ENCODE data around the gene AHCYL2.
A peak's percentile ranks its signal among the peaks of the same experiment; 100 is the strongest.
"Not testable (repeated sequence)": the region's sequence is repeated elsewhere in the genome, so short reads cannot be mapped to it uniquely, and the experiment has no call there.

Gene AHCYL2

DNA sequence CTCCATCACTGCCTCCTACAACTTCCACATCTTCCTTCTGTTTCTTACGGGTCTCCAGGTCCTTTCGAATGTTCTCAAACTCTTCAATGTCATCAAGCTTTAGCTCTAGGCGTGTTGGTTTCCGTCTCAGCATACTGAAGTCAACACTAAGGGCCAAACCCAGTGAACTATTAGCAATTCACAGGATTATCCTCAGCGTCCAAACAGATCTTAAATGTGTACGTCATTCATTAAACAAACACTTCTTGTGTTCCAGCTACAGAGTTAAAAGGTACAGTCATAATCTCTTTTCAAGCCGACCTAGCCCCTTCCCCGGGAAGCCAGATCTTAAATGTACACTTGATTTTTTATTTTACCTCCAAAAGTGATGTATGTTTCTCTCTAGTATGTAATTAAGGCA lies 185.4 kb downstream of the AHCYL2 start:
- H3K27me3 ChIP-seq (ENCODE audit: low read depth); H3K36me3 ChIP-seq (replicated peaks); in situ Hi-C loops (cut with MboI; ENCODE audit: low sequenced_read_pairs); H3K4me3 ChIP-seq; DNase-seq (ENCODE audit: low spot score in 2 of 2); H3K4me1 ChIP-seq; H3K9me3 ChIP-seq: not testable (repeated sequence)

DNA sequence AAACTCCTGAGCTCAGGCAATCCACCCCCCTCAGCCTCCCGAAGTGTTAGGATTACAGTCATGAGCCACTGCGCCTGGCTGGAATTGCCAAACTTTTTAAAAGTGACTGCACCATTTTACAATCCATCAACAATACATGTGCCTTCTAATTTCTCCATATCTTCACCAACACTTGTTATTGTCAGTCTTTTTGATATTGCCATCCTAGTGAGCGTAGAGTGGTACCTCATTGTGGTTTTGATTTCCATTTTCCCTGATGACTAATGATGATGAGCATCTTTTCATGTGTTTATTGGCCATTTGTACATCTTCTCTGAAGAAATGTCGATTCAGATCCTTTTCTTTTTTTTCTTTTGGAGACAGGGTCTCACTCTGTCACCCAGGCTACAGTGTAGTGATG lies 187.7 kb downstream of the AHCYL2 start:
- Histone ChIP-seq H3K4me3 (no peak overlapping the region), H3K36me3 (replicated peaks) (no peaks in the 10 kb centered on the region; the same call in 1 of the 2 replicates), H3K27me3 (ENCODE audit: low read depth) (no peaks in the 10 kb centered on the region), H3K4me1 (no peaks in the 10 kb centered on the region), H3K9me3 (no peaks in the 10 kb centered on the region)
- no peak for DNase-seq (ENCODE audit: low spot score in 2 of 2)
- in situ Hi-C loops (cut with MboI; ENCODE audit: low sequenced_read_pairs) = no loop called here

- in situ Hi-C loops (cut with MboI; ENCODE audit: low sequenced_read_pairs) = no loop called here
- H3K4me1 ChIP-seq = no peaks in the 10 kb centered on the region
- no peak overlapping the region for H3K4me3 ChIP-seq
- DNase-seq (ENCODE audit: low spot score in 2 of 2) = no peak
- H3K9me3 ChIP-seq = no peaks in the 10 kb centered on the region
- no peaks in the 10 kb centered on the region for H3K27me3 ChIP-seq (ENCODE audit: low read depth)
- no peaks in the 10 kb centered on the region; the same call in 1 of the 2 replicates for H3K36me3 ChIP-seq (replicated peaks)
Measured at GRCh38 chr7:129417073-129417472, 192.2 kb downstream of the AHCYL2 start.

GRCh38 chr7:129421717-129422250 lies 197.0 kb downstream of the AHCYL2 start:
- no peak for DNase-seq (ENCODE audit: low spot score in 2 of 2)
- in situ Hi-C loops (cut with MboI; ENCODE audit: low sequenced_read_pairs) = no loop called here

GRCh38 chr7:129422727-129423126 lies 197.9 kb downstream of the AHCYL2 start:
- DNase-seq (ENCODE audit: low spot score in 2 of 2) = no peak
- H3K27me3 ChIP-seq (ENCODE audit: low read depth) = no peaks in the 10 kb centered on the region
- H3K9me3 ChIP-seq = no peaks in the 10 kb centered on the region
- H3K36me3 ChIP-seq (replicated peaks) = 0 out of 2 replicates have a peak, but pooled peaks cover 4% of the 10 kb centered on the region
- H3K4me3 ChIP-seq = no peak overlapping the region
- in situ Hi-C loops (cut with MboI; ENCODE audit: low sequenced_read_pairs) = no loop called here
- no peaks in the 10 kb centered on the region for H3K4me1 ChIP-seq

More at GRCh38 chr7:129421717-129422250, 197.0 kb downstream of the AHCYL2 start:
- no peak overlapping the region for H3K4me3 ChIP-seq
- H3K4me1 ChIP-seq = no peaks in the 10 kb centered on the region
- H3K9me3 ChIP-seq = no peaks in the 10 kb centered on the region
- 0 out of 2 replicates have a peak, but pooled peaks cover 4% of the 10 kb centered on the region for H3K36me3 ChIP-seq (replicated peaks)
- no peaks in the 10 kb centered on the region for H3K27me3 ChIP-seq (ENCODE audit: low read depth)

- Histone ChIP-seq H3K4me1 (no peaks in the 10 kb centered on the region), H3K27me3 (ENCODE audit: low read depth) (no peaks in the 10 kb centered on the region), H3K36me3 (replicated peaks) (0 out of 2 replicates have a peak, but pooled peaks cover 4% of the 10 kb centered on the region), H3K9me3 (no peaks in the 10 kb centered on the region), H3K4me3 (no peak overlapping the region)
- in situ Hi-C loops (cut with MboI; ENCODE audit: low sequenced_read_pairs) = no loop called here
- no peak for DNase-seq (ENCODE audit: low spot score in 2 of 2)
Measured at GRCh38 chr7:129423700-129424410, 199.0 kb downstream of the AHCYL2 start.

DNA sequence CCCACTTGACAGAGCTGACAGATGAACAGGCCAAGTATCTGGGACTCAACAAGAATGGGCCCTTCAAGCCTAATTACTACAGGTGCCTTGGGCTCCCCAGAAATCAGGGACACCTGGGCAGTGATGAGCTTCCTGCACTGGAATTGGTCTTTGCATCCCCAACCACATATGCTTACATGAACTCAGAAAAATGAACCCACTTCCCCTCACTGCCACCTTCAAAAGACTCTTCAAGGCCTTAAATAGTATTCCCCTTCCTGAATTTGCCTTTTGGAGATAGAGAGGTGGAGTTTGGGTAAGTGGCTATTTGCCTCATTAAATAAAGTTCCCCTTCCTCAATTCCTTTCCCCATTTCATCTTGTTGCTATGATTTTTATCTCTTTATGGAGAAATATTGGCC lies 201.7 kb downstream of the AHCYL2 start:
- Histone ChIP-seq H3K36me3 (replicated peaks) (0 out of 2 replicates have a peak, but pooled peaks cover 4% of the 10 kb centered on the region), H3K4me1 (no peaks in the 10 kb centered on the region), H3K4me3 (no peak overlapping the region), H3K27me3 (ENCODE audit: low read depth) (no peaks in the 10 kb centered on the region), H3K9me3 (no peaks in the 10 kb centered on the region)
- no peak for DNase-seq (ENCODE audit: low spot score in 2 of 2)
- in situ Hi-C loops (cut with MboI; ENCODE audit: low sequenced_read_pairs) = no loop called here

GRCh38 chr7:129427526-129428045 lies 202.8 kb downstream of the AHCYL2 start:
- Histone ChIP-seq H3K9me3 (no peaks in the 10 kb centered on the region), H3K27me3 (ENCODE audit: low read depth) (no peaks in the 10 kb centered on the region), H3K4me3 (no peak overlapping the region), H3K4me1 (no peaks in the 10 kb centered on the region), H3K36me3 (replicated peaks) (0 out of 2 replicates have a peak, but pooled peaks cover 4% of the 10 kb centered on the region)
- in situ Hi-C loops (cut with MboI; ENCODE audit: low sequenced_read_pairs) = no loop called here
- DNase-seq (ENCODE audit: low spot score in 2 of 2) = no peak

DNA sequence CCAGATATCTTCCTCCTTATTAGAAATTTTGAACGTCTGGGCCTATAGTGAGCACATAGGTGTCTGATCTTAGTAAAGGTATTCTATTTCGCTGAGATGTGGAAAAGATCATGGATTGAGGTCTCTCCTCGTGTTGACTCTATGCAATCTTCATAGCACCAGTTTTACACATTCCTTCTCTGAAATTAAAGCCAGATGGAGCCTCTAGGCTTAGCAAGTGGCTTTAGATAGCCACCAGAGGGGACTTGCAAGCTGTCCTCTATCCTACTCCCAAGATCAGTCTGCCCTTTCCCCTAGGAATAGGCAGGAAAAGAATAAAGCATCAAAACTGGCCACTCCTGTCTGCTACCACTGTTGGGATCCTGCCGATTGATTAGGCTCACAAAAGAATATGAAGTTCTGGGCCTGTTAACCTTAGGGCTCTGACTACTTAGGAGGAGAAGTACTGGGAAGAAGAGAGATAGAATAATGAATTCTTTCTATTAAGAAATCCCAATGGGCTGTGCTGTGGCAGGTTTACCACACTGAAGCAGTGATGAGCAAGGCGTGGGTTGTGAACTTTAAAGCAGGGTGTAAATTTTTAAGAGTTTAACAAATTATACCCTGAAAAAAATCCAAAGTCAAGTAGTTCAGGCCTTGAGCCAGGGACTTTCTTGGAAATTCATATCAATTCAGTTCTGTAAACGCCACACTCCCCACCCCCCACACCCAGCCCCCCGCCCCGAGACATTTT lies 207.2 kb downstream of the AHCYL2 start:
- Histone ChIP-seq H3K27me3 (ENCODE audit: low read depth) (no peaks in the 10 kb centered on the region), H3K4me3 (no peak overlapping the region), H3K36me3 (replicated peaks) (no peaks in the 10 kb centered on the region), H3K4me1 (peaks cover 7% of the 10 kb centered on the region), H3K9me3 (no peaks in the 10 kb centered on the region)
- DNase-seq (ENCODE audit: low spot score in 2 of 2) = no peak
- in situ Hi-C loops (cut with MboI; ENCODE audit: low sequenced_read_pairs) = no loop called here

GRCh38 chr7:129433847-129434674 lies 209.2 kb downstream of the AHCYL2 start, which contains the start of gene STRIP2:
Gene STRIP2 (plus strand): TSS chr7:129434432. CDS start chr7:129434473, 41 bp downstream.
- Histone ChIP-seq H3K4me3 (peak within 1 kb of the TSS; percentile 73), H3K9me3 (no peaks in the 10 kb centered on the region), H3K27me3 (ENCODE audit: low read depth) (no peaks in the 10 kb centered on the region), H3K4me1 (peaks cover 7% of the 10 kb centered on the region), H3K36me3 (replicated peaks) (no peaks in the 10 kb centered on the region)
- peak; percentile 88 to 98 for DNase-seq (ENCODE audit: low spot score in 2 of 2)
- in situ Hi-C loops (cut with MboI; ENCODE audit: low sequenced_read_pairs) = no loop called here

DNA sequence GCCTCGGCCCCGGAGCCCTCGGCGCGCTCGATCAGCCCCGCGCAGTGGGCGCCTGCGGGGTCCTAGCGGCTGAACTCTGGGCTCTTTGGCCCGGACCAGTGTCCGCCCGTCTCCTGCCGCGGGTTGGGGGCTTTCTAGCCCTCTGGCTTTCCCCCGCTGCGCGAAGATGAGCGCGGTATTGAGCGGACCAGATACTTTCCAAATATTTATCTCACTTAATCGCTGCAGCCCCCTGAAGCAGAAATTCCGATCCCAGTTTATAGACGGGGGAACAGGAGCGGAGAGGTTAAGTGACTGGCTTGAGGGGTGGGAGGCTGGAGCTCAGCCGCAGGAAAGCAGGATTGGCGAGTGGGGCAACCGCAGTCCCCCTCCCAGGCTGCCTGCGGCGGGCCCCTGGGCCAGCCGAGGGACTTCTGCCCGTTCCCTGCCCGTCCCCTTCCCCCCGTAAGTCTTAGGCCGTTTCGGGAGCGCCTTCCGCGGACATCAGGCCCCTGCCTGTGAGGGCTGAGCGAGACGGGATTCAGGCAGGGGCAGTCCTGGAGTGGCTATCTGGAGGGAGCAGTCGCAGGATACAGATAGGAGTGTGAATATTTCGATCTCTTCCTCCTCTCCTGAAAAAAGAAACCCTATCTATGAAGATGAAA lies 210.0 kb downstream of the AHCYL2 start:
- H3K27me3 ChIP-seq (ENCODE audit: low read depth) = no peaks in the 10 kb centered on the region
- peak; percentile 31 to 44 for DNase-seq (ENCODE audit: low spot score in 2 of 2)
- in situ Hi-C loops (cut with MboI; ENCODE audit: low sequenced_read_pairs) = no loop called here

GRCh38 chr7:129435414-129435829 lies 210.6 kb downstream of the AHCYL2 start:
- H3K36me3 ChIP-seq (replicated peaks) = no peaks in the 10 kb centered on the region
- no peak for DNase-seq (ENCODE audit: low spot score in 2 of 2)
- no peaks in the 10 kb centered on the region for H3K27me3 ChIP-seq (ENCODE audit: low read depth)
- H3K9me3 ChIP-seq = no peaks in the 10 kb centered on the region
- in situ Hi-C loops (cut with MboI; ENCODE audit: low sequenced_read_pairs) = no loop called here
- H3K4me3 ChIP-seq = peak overlapping the region; percentile 73
- peaks cover 7% of the 10 kb centered on the region for H3K4me1 ChIP-seq

More for the DNA sequence above, 210.0 kb downstream of the AHCYL2 start:
- no peaks in the 10 kb centered on the region for H3K9me3 ChIP-seq
- H3K4me3 ChIP-seq = peak overlapping the region; percentile 73
- peaks cover 7% of the 10 kb centered on the region for H3K4me1 ChIP-seq
- H3K36me3 ChIP-seq (replicated peaks) = no peaks in the 10 kb centered on the region

All from HAP-1 (cell line).